Urothelium cell line (cell line): ENCODE data around the gene PLA2G2E.
"Not testable (repeated sequence)": the region's sequence is repeated elsewhere in the genome, so short reads cannot be mapped to it uniquely, and the experiment has no call there.

ENCODE experiments used
- DNase-seq: peaks from one replicate; pipeline ENCODE4 v3.0.0; 2011; ENCODE audit warnings: low spot score, mixed read lengths
- FAIRE-seq: peaks from 2 replicates; lab custom pipeline; 2011; peaks lifted over from hg19 to GRCh38; lab: Jason Lieb, UNC

The PLA2G2E gene

DNA sequence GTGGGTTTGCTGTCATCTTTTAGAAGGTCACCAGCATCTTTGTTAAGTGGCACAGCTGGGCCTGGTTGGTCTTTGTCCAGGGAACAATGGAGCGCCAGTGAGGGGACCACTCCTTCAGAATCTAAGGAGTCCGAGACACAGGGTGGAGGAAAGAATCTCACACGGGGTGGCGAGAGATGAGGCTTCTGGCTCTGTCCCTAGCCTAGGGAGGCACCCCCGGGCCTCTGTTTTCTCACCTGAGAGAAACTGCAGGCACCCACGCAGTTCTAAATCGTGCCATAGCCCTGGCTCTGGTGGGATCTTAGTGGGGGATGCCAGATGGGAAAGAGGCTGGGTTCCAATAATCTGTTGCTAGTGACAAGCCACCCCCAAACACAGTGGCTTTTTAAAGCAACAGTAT is 10.9 kb upstream of the PLA2G2E start:
- FAIRE-seq: no peak

DNA sequence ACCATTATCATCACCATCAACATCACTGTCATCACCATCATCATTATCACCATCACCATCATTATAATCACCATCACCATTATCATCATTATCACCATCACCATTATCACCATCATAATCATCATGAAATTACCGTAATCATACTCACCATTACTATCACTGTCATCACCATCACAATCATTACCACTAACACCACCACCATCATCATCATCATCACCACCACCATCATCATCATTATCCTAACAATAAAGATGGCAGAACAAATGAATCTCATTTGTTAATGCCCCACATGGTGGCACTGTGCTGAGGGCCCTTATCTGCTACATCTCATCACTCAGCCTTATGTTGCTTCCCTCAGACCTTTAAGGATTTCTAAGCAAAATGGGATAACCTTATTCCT is 9.4 kb upstream of the PLA2G2E start:
- no peak for DNase-seq
- peak; percentile 58 for FAIRE-seq

More for the DNA sequence above, 10.9 kb upstream of the PLA2G2E start:
- no peak for DNase-seq

DNA sequence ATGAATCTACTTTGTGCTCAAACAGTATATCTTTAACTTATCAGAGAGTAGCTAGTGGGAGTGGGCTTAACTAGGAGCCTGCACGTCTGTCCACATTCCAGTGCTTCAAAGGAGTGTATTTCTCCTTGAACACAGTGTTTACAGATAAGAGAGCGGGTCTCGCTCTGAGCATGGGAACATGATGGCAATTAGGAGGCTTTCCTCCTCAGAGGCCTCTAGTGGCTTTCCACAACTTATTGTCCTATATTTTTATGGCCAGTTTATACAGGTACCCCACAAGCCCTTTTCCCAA is 3.7 kb upstream of the PLA2G2E start:
- not testable (repeated sequence) for DNase-seq, FAIRE-seq

DNA sequence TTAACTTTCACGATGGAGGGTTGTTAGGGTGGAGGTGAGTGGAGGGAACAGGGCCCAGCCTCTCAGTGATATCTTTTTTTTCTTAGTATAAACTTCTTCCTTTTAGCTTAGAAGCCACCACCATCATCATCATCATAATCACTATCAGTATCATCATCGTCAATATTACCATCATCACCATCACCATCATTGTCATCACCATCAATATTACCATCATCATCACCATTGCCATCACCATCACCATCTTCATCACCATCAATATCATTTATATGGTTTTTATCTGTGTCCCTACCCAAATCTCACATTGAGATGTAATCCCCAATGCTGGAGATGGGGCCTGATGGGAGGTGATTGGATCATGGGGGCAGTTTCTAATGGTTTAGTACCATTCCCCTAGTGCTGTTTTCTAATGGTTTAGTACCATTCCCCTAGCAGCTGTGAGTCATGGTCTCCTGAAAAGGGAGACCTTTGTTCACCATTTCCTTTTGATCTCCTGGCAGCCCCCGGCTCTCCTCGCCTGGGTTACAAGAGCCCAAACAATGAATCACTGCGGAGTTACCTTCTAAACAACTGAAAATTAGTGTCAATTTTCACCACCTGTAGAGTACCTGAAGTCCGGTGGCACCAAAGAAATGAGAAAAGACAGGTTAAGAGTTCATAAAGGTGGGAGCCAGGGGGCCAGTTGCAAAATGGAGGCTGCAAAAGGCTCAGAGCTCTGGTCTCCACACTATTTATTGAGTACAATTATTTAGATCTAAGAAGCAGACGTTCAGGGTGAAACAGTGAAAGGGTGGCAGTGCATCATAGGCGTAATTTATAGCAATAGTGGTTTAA is 3.1 kb upstream of the PLA2G2E start:
- FAIRE-seq (peak; percentile 85), DNase-seq (peak; percentile 68)

DNA sequence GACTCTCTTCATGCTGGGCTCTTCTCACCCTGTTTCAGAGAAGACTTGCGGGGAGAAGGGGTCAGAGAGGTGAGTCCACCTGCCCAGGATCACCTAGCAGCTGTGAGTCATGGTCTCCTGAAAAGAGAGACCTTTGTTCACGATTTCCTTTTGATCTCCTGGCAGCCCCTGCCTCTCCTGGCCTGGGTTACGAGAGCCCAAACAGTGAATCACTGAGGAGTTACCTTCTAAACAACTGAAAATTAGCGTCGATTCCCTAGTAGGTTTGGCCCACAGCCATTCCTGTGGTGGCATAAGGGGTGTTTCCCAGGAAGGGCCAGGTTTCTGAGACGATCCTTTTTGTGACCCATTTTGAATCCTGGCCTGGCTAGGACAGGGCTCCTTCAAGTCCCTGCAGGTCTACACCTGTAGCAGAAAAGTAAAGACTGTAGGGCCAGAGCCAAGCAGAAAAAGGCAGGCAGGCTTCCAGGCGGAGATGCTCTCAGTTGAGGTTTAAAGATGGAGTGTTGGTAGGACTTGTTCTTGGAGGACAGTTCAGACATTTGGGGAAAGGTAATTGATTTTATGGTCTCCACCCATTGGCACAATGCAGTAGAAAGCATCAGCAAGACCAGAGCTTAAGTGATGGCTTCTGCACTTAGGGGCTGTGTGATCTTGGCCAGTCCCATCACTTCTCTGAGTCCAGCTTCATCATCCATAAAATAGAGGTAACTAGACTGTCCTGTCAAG is 2.1 kb upstream of the PLA2G2E start:
- DNase-seq: peak; percentile 84
- FAIRE-seq: no peak

DNA sequence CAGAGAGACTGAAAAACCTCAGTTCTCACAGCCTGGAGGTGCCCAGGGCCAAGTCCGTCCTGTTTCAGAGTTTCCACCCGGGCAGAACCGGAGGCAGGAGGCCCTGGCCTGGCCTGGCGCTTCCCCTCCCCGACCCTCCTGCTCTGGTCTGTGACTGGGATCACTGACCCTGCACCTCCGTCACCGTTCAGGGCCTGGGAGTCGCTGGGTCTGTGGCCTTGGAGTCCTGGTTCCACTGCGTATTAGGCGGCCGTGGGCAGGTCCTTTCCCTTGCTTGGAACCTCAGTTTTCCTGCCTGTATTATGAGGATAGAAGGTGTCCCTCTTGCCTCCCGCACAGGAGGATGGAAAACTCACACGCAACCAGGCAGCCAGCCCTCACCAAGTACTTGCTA is 533 bp upstream of the PLA2G2E start:
- DNase-seq (no peak), FAIRE-seq (no peak)

DNA sequence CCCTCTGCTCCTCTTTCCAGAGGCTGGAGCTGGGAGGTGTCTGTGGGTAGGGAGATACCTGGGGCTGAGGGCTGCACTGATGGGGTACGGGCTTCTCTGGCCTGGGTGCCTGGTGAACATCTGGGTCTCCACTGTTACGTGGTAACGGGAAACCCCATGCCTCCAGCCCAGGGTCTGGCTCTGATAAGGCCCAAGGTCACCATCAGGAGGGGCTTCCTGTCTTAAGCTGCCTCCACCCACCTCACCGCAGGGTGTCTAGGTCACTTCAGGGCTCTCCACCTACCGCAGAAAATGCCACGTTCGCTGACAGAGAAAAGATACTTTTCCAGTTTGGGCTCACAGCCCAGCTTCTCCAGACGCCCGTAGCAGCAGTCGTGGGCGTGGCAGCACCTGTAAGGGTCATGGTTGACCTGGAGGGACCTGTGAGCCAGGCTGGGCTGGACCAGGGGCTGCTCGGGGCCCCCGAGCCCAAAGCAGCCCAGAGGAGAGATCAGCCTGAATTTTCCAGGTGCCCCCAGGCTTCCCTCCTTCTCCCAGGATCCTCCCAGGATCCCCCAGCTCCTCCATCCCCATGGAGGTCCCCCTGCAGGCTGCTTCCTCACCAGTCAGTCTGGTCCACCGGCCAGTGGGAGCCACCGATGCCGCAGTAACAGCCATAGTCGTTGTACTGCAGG is 1.3 kb downstream of the PLA2G2E start:
- DNase-seq (no peak), FAIRE-seq (no peak)

DNA sequence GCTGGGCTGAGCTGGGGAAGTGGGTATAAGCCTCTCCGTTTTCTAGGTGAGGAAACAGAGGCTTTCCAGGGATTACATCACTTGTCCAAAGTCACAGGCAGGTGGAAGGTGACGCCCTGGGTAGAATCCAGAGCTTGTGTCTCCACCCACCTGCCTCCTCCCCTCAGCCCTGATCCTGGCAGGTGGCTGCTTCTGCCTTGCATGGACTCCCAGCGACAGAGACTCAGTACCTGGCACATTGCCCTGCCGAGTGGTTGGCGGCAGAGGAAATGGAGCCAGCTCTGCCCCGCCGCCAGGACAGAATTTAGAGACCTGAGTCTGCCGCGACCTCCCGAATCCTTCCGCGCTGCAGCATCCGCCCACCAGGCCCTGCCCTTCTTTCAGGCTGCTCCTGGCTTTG is 2.1 kb downstream of the PLA2G2E start:
- no peak for FAIRE-seq
- no peak for DNase-seq

DNA sequence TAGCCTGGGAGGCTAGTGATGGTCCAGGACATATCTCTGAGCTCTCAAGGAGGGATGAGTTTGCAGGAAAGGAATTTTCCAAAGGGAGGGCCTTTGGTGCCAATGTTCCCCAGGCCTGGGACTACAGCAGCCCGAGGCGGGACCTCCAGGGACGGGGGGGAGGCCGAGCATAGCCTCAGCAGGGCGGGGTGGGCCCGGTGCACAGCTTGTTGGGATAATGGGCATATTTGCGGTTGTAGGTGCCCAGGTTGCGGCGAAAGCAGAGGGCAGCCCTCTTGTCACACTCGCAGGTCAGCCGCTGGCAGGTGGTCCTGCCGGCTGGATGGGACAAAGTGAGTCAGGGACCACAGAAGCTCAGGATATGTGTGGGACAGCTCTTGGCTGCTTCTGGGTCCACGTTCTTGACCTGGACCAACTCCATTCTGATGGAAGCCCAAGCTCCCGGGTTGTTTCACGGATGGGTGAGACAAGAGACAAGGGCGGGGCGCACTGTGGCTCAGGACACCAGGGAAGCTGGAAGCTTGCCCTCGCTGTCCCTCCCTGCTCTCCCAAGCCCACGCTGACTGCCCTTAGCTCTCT is 3.2 kb downstream of the PLA2G2E start:
- DNase-seq (no peak), FAIRE-seq (no peak)

DNA sequence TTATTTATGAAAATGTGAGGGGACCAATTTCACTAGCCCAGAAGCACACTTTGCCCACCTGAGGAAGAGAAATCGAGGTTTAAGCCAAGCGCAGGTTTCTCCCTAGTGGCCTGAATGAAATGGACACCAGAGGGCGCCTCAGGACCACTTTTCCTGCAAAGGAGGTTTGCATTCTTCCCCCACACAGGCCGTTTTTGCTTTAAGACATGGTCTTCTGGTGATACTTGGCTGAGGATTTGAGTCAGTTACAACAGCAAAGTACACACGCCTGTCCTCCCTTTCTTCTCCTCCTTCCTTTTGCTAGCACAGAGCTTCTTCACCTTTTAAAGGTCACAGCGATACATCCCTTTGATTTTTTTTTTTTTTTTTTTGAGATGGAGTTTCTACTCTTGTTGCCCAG is 5.4 kb downstream of the PLA2G2E start:
- DNase-seq: peak; percentile 77
- FAIRE-seq: no peak

DNA sequence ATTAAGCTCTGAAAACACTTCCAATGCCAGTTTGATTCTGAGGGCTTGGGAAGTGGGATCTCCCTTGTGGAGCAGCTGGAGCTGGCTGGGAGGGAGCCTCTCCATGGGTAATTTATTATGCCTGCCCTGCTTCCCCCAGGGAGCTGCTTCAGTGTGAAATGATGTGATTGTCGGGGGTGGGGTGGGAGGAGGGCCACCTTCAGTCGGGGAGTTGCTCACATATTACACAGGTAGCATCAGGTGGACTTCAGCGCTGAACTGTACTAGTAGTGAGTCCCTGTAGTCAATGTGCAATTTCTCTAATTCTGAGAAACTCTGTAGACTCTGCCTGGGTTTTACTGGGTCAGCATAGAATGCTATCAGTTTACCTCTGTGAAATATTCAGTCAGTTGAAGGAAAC is 12.8 kb downstream of the PLA2G2E start:
- no peak for FAIRE-seq
- DNase-seq: no peak

DNA sequence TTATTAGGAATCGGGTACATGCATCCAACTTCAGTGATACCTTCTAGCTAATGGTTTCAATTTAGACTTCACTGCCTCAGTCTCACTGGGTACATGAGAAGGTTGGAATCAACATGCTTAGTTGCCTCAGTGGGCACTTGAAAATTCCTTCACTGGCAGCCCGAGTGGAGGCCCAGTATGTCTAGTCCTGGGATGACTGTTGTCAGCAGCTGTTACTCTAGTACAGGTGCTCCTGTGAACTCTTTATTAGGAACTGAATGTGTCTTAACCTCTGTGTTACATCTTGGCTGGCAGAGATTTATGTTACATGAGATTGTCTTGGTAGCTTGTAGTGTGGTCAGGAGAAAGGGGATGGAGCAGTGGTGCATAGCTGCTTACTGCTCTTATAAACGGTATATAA is 13.4 kb downstream of the PLA2G2E start:
- FAIRE-seq (no peak), DNase-seq (no peak)

DNA sequence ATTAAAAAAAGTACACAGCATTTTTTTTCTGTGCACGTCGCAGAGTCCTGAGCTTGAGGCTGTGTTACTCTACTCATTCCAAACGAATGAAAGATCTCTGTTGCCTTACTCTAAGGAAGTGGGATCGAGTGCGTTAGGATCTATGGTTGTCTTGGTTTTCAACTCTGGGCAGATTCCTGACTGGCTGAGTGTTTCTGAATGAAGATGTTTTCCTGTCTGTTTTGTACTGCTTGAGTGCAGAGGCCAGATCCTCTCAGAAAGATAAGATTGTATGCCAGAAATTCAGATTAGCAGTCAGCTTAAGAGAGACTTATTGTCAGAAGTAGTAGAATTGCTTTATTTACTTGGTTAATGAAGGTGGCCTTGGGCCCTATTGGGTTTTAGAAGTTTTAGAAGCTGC is 14.0 kb downstream of the PLA2G2E start:
- DNase-seq (no peak), FAIRE-seq (no peak)

DNA sequence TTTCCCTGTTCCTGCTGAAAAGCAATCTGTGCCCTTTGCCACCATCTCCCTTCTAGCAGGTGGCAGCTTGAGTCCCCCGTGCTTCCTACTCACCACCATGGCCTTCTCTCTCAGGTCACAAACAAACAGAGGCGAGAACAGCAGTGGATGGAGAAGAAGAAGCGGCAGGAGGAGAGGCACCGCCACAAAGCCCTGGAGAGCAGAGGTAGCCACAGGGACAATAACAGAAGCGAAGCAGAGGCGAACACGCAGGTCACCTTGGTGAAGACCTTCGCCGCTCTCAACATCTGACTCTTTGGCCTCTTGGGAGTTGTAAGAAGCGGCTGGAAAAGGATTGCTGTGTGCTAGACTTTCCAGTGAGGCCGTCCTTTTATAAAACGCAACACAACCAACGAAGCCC is 16.0 kb downstream of the PLA2G2E start:
- DNase-seq (no peak), FAIRE-seq (no peak)

DNA sequence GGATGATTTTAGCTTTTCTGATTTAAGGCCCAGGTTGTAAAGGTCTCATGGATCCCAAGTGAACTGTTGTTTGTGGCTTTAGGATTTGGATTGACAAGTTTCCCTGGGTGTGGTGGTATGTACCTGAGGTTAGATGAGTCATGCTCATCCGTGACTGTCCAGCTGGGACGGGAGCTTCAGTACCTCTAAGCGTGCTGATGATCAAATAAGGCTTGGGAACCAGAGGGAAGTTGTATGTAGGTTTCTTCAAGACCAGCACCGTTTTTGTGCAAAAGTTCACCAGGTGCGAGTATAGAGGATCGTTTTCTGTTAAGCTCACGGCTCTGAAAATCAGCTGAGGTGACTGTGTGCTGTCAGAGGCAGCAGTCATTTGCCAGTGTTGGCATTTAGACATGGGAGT is 19.8 kb downstream of the PLA2G2E start:
- peak; percentile 41 for DNase-seq
- FAIRE-seq: no peak

DNA sequence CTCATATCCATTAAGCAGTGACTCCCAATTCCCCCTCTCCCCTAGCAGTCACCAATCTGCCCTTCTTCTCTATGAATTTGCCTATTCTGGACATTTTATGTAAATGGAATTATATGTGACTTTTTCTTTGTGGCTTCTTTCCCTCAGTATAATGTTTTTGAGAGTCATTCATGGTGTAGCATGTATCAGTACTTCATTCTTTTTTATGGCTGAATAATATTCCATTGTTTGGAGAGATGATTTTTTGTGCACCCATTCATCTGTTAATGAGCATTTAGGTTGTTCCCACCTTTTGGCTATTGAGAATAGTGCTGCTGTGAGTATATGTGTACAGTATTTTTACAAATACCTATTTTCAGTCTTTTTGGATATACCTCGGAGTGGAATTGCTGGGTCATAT is 21.8 kb downstream of the PLA2G2E start:
- DNase-seq: no peak
- FAIRE-seq: no peak

DNA sequence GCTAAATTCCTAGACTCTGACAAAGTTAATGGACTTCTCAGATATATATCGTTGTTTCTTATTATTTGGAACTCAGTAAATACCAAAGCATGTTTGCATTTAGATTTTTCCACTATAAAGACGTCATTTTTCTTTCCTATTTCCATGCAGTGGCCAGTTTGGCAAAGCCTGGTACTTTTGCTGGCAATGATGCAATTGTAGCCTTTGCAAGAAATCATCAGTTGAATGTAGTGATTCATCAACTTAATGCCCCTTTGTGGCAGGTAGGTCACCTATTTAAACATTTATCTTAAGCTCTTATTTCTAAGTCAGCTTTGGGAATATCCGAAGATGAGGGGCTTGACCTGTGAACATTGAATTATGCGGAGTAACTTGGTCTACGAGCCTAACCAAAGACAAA is 29.2 kb downstream of the PLA2G2E start:
- no peak for FAIRE-seq
- no peak for DNase-seq

DNA sequence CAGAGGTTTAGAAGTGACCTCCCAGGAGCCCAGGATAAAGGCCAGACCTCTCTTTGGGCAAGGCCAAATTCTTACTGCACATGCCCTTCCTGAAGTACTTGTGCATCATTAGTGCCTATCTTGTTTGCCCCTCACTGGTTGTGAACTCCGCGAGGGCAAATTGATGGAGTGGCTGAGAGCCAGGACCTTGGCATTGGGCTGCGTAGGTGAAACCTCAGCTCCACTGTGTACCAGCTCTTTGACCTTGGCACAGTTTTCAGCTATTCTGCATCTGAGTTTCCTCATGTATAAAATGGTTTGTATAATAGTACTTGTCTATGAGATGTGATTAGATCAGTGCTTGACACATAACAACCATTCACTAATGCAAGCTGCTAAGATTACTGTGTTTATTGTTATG is 29.7 kb downstream of the PLA2G2E start:
- FAIRE-seq: no peak
- no peak for DNase-seq

DNA sequence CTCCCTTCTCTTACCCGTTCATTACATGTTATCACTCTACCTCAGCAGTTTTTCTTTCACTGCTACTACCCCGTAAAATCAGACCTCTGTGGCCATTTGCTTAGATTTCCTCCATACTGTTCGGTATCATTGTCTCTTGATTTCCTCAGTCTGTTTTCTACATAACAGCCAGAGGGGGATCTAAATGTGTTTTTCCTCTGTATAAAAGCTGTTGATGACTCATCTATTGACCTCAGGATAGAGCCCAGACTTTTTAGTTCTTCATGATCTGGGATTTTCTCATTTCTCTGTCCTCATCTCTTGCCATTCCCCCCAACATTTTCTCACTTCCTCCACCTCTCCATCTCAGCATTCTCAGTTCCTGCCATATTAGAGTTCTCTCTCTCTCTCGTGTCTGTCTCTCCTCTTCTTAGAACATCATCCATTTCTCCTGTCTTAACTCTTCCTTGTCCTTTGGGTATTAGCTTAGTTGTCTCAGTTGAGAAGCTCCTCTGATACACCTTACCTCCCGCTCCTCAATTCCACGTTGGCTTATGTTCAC is 30.7 kb downstream of the PLA2G2E start:
- DNase-seq (no peak), FAIRE-seq (no peak)

DNA sequence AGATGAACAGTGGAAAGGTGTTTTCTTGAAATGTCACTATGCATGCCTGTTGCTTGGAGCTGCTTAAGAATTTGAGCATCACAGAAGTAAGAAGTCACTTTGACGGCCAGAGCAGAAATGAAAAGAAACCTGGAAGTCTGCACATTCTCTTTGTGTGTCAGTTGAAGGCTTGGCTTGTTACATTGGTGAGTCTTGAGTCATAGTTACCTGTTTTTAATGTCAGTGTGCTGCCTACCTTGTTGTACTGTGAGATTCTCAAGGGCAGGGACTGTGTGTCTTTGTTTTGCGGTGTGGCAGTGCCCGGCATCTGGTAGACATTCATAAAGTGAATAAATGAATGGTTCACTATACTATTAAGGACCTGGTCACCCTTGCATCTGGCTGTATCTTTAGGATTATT is 31.3 kb downstream of the PLA2G2E start:
- FAIRE-seq: no peak
- DNase-seq: no peak

DNA sequence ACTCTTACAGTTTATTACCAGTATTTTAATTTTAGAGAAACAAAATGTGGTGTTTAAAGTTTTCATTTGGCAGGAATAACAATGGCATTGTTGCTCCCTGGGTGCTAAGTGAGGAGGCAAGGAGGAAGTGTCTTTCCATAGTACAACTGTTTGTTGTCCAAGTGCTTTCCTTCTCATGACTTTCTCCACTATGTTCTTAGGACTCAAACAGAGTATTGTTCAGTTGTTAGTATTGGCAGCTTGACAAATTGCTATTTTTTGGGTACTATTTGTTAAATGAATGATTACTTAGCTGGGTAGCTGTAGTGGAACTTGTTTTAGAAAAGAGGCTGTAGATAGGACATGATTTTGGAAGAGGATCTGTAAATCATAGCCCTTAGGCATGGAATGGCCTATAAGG is 33.8 kb downstream of the PLA2G2E start:
- FAIRE-seq: no peak
- DNase-seq: no peak
